ENCODE measurements around the gene RAB11FIP4. TPM values are rescaled to one million over a fixed set of nuclear protein-coding genes. Genes with fewer than 3 reads are reported as not detected.

The RAB11FIP4 gene
- total and polyA plus RNA-seq, 2 donors (not counting 3 experiments of a cell fraction or from before 2014, with no cell fraction given) = 0.08 to 0.38 TPM

DNA sequence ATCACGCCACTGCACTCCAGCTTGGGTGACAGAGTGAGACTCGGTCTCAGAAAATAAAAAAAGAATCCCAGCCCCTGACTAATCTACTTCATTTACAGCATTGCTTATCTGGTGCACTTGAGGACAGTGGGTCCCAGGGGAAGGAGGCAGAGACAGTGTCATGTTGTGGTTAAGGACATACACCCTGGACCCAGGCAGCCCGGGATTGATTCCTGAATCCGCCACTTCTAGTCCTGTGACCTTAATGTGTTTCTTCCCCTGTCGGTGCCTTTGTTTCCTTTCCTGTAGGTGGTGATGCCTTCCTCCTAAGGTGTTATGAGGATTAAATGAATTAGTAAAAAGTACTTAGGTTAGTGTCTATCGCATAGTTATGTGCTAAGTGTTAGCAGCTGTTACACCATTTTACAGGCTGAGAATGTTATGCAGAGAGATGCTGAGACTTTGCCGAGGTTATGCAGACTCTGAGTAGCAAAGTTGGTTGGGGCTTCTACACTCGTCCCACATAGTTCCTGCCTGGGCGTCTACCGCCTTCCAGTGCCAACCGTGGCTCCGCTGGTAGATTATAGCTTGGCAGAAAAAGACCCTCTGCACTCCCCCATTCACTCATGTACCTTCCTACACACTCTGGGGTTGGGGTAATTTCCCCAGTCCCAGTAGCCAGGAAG is 74.8 kb downstream of the RAB11FIP4 start:
- H3K9ac ChIP-seq (replicated peaks; ENCODE audit: extremely low read depth, insufficient read depth, low read length) = no peak overlapping the region
- no peak for TF ChIP-seq POLR2AphosphoS5 (IDR thresholded peaks at IDR 0.05; ENCODE audit: insufficient read depth, low read depth, low read length)
- TF ChIP-seq GATA2 (IDR thresholded peaks at IDR 0.05; ENCODE audit: insufficient read depth, insufficient read length, low read depth, low read length) = no peak
- TF ChIP-seq MYC (IDR thresholded peaks at IDR 0.05; ENCODE audit: low read depth, low read length) = no peak
- TF ChIP-seq, protein P1, sequence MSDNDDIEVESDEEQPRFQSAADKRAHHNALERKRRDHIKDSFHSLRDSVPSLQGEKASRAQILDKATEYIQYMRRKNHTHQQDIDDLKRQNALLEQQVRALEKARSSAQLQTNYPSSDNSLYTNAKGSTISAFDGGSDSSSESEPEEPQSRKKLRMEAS (IDR thresholded peaks at IDR 0.05; ENCODE audit: insufficient read depth, insufficient read length) = no peak
- TF ChIP-seq, protein P2, sequence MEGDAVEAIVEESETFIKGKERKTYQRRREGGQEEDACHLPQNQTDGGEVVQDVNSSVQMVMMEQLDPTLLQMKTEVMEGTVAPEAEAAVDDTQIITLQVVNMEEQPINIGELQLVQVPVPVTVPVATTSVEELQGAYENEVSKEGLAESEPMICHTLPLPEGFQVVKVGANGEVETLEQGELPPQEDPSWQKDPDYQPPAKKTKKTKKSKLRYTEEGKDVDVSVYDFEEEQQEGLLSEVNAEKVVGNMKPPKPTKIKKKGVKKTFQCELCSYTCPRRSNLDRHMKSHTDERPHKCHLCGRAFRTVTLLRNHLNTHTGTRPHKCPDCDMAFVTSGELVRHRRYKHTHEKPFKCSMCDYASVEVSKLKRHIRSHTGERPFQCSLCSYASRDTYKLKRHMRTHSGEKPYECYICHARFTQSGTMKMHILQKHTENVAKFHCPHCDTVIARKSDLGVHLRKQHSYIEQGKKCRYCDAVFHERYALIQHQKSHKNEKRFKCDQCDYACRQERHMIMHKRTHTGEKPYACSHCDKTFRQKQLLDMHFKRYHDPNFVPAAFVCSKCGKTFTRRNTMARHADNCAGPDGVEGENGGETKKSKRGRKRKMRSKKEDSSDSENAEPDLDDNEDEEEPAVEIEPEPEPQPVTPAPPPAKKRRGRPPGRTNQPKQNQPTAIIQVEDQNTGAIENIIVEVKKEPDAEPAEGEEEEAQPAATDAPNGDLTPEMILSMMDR (IDR thresholded peaks at IDR 0.05; ENCODE audit: extremely low read depth in 1 of 2, insufficient read depth in 1 of 2, low read depth in 1 of 2, low read length in 2 of 2) = no peak
- H3K9me1 ChIP-seq (replicated peaks; ENCODE audit: control insufficient read depth, extremely low read depth, insufficient read depth, low read length) = no peaks in the 10 kb centered on the region
- no peak overlapping the region for H3K4me3 ChIP-seq (replicated peaks in 1 of 3; ENCODE audit: insufficient read depth in 1 of 3, low read depth in 1 of 3, low read length in 3 of 3)
- no peaks in the 10 kb centered on the region for H3K9me3 ChIP-seq (replicated peaks; ENCODE audit: control insufficient read depth, insufficient read depth, low read length)
- H3K36me3 ChIP-seq (ENCODE audit: control insufficient read depth in 2 of 2, extremely low read depth in 1 of 2, insufficient read depth in 2 of 2, low read length in 2 of 2) = no peaks in the 10 kb centered on the region
- BruUV-seq (replicated peaks) = no TSS peak
- no peak for FAIRE-seq
- no peak for DNase-seq (ENCODE audit: low read depth, low spot score)
- ChIA-PET POLR2A (no interaction called here), CTCF (interaction anchor here (0.5 to 1.7 kb wide), 3 partner anchors 12 to 59 kb away, joined by 3 to 8 read pairs (median 4); no protein-coding TSS in a partner anchor)
- no peaks in the 10 kb centered on the region for H3K79me2 ChIP-seq (ENCODE audit: control insufficient read depth, insufficient read depth, low read length)
- H2AFZ ChIP-seq (ENCODE audit: low read depth, low read length) = no peak overlapping the region
- H3K27me3 ChIP-seq (ENCODE audit: control insufficient read depth in 2 of 2, insufficient read depth in 2 of 2, low read length in 2 of 2) = peaks cover 0 to 2% of the 10 kb centered on the region in 2 experiments
- intact Hi-C loops (cut with micrococcal nuclease) (no loop called here), dilution Hi-C loops (cut with MboI; ENCODE audit: extremely low pct_ligation_motif_present, low sequenced_read_pairs) (no loop called here)
- H3K4me2 ChIP-seq (ENCODE audit: insufficient read depth, low read length) = no peak overlapping the region
- H4K20me1 ChIP-seq (replicated peaks; ENCODE audit: control insufficient read depth, extremely low read depth, insufficient read depth, low read length) = no peaks in the 10 kb centered on the region
- no peak overlapping the region for H3K27ac ChIP-seq (ENCODE audit: insufficient read depth, low read depth, low read length)
- H3K4me1 ChIP-seq (ENCODE audit: control insufficient read depth, extremely low read depth, insufficient read depth, low read length) = no peaks in the 10 kb centered on the region
